CD4-positive, alpha-beta T cell treated with Interleukin-4 for 4 hours (primary cell): ENCODE data around the gene ABCD1.
"Not testable (repeated sequence)": the region's sequence is repeated elsewhere in the genome, so short reads cannot be mapped to it uniquely, and the experiment has no call there.

Experiments
- DNase-seq: peaks from one replicate; pipeline ENCODE4 v3.0.0-alpha.2; 2020

The ABCD1 gene

GRCh38 chrX:153736071-153736820, 11.6 kb downstream of the ABCD1 start:
- DNase-seq: no peak

GRCh38 chrX:153736871-153737441, 12.3 kb downstream of the ABCD1 start:
- DNase-seq: no peak

- DNase-seq: no peak
Measured at GRCh38 chrX:153738056-153738605, 13.5 kb downstream of the ABCD1 start.

- DNase-seq: no peak
Measured at GRCh38 chrX:153739754-153740486, 15.3 kb downstream of the ABCD1 start.

- DNase-seq: no peak
Measured at GRCh38 chrX:153740631-153741222, 16.1 kb downstream of the ABCD1 start.

GRCh38 chrX:153741446-153741845, 16.8 kb downstream of the ABCD1 start:
- DNase-seq: no peak

GRCh38 chrX:153742111-153742510, 17.5 kb downstream of the ABCD1 start:
- DNase-seq: not testable (repeated sequence)

- DNase-seq: not testable (repeated sequence)
Measured at GRCh38 chrX:153742796-153743467, 18.3 kb downstream of the ABCD1 start.

GRCh38 chrX:153743468-153744209, 19.0 kb downstream of the ABCD1 start:
- not testable (repeated sequence) for DNase-seq

GRCh38 chrX:153744210-153745066, 19.8 kb downstream of the ABCD1 start:
- no peak for DNase-seq

GRCh38 chrX:153745067-153745433, 20.4 kb downstream of the ABCD1 start:
- not testable (repeated sequence) for DNase-seq

GRCh38 chrX:153746359-153746758, 21.7 kb downstream of the ABCD1 start:
- DNase-seq: no peak

- not testable (repeated sequence) for DNase-seq
Measured at GRCh38 chrX:153746991-153747390, 22.3 kb downstream of the ABCD1 start.

GRCh38 chrX:153749017-153749416, 24.4 kb downstream of the ABCD1 start:
- not testable (repeated sequence) for DNase-seq

- DNase-seq: no peak
Measured at GRCh38 chrX:153750127-153750774, 25.6 kb downstream of the ABCD1 start.

- DNase-seq: no peak
Measured at GRCh38 chrX:153755136-153755535, 30.5 kb downstream of the ABCD1 start.

- no peak for DNase-seq
Measured at GRCh38 chrX:153761863-153762262, 37.2 kb downstream of the ABCD1 start.

GRCh38 chrX:153762626-153763173, 38.0 kb downstream of the ABCD1 start:
- DNase-seq: no peak

- no peak for DNase-seq
Measured at GRCh38 chrX:153763298-153763932, 38.8 kb downstream of the ABCD1 start.
